Vagina (tissue), 1 donor: ENCODE data around the gene FERD3L. TPM values are rescaled to one million over a fixed set of nuclear protein-coding genes. Genes with fewer than 3 reads are reported as not detected.

Source experiments
- total RNA-seq: library from RNA; depleted of rRNA; stranded (reverse); fragments of >200 nt; gene quantifications from one replicate; pipeline ENCODE4 v1.2.3, GENCODE V29; 2016

Gene FERD3L
- total RNA-seq, 1 donor from 2014 or later: not detected

Other genes with a start within 250 kb of the FERD3L start
- gene TWIST1, start 27.8 kb downstream of the FERD3L start, total RNA-seq: 11.5 TPM